DMS53 treated with DMSO at 0.1 percent for 48 hours (cell line): ENCODE results near the gene VPS41.
"Not testable (repeated sequence)": the region's sequence is repeated elsewhere in the genome, so short reads cannot be mapped to it uniquely, and the experiment has no call there.

Experiments used
- DNase-seq: peaks from one replicate; lab custom pipeline; 2025; ENCODE audit not compliant: unreplicated experiment; lab: John Stamatoyannopoulos, UW

The VPS41 gene

GRCh38 chr7:38908759-38909335, at the start of gene VPS41:
Gene VPS41, minus strand, starts transcription at chr7:38909191. Its CDS starts 17 bp downstream, at chr7:38909174.
- DNase-seq, result peak; percentile 76

GRCh38 chr7:38955892-38956291, 46.9 kb upstream of the VPS41 start:
- no peak for DNase-seq

- DNase-seq, result no peak
Observed at GRCh38 chr7:38953971-38954370, 45.0 kb upstream of the VPS41 start.

GRCh38 chr7:38953227-38953626, 44.2 kb upstream of the VPS41 start:
- DNase-seq, result no peak

- DNase-seq, result no peak
Observed at GRCh38 chr7:38951213-38951612, 42.2 kb upstream of the VPS41 start.

- DNase-seq, result peak; percentile 12
Observed at GRCh38 chr7:38950309-38950708, 41.3 kb upstream of the VPS41 start.

GRCh38 chr7:38947541-38947940, 38.5 kb upstream of the VPS41 start:
- not testable (repeated sequence) for DNase-seq

GRCh38 chr7:38942431-38943051, 33.5 kb upstream of the VPS41 start:
- no peak for DNase-seq

- DNase-seq, result no peak
Observed at GRCh38 chr7:38940774-38941173, 31.8 kb upstream of the VPS41 start.

GRCh38 chr7:38938589-38938988, 29.6 kb upstream of the VPS41 start:
- no peak for DNase-seq

- no peak for DNase-seq
Observed at GRCh38 chr7:38938001-38938485, 29.1 kb upstream of the VPS41 start.

GRCh38 chr7:38936641-38937040, 27.6 kb upstream of the VPS41 start:
- DNase-seq, result no peak

- no peak for DNase-seq
Observed at GRCh38 chr7:38934536-38934935, 25.5 kb upstream of the VPS41 start.

GRCh38 chr7:38934051-38934450, 25.1 kb upstream of the VPS41 start:
- no peak for DNase-seq

GRCh38 chr7:38932509-38933168, 23.6 kb upstream of the VPS41 start:
- peak; percentile 73 for DNase-seq

GRCh38 chr7:38929460-38930171, 20.6 kb upstream of the VPS41 start:
- DNase-seq, result no peak

GRCh38 chr7:38928506-38928905, 19.5 kb upstream of the VPS41 start:
- no peak for DNase-seq

- DNase-seq, result no peak
Observed at GRCh38 chr7:38927751-38928150, 18.8 kb upstream of the VPS41 start.

- no peak for DNase-seq
Observed at GRCh38 chr7:38920731-38921130, 11.7 kb upstream of the VPS41 start.

- DNase-seq, result no peak
Observed at GRCh38 chr7:38916396-38916795, 7.4 kb upstream of the VPS41 start.

GRCh38 chr7:38909870-38910269, 879 bp upstream of the VPS41 start:
- no peak for DNase-seq

GRCh38 chr7:38907766-38908165, 1.2 kb downstream of the VPS41 start:
- DNase-seq, result no peak
